ENCODE data around the gene PFDN2. TPM values are rescaled to one million over a fixed set of nuclear protein-coding genes. Genes with fewer than 3 reads are reported as not detected.

Gene PFDN2
- total RNA-seq, 1 donor from 2014 or later, result 90.0 TPM

DNA sequence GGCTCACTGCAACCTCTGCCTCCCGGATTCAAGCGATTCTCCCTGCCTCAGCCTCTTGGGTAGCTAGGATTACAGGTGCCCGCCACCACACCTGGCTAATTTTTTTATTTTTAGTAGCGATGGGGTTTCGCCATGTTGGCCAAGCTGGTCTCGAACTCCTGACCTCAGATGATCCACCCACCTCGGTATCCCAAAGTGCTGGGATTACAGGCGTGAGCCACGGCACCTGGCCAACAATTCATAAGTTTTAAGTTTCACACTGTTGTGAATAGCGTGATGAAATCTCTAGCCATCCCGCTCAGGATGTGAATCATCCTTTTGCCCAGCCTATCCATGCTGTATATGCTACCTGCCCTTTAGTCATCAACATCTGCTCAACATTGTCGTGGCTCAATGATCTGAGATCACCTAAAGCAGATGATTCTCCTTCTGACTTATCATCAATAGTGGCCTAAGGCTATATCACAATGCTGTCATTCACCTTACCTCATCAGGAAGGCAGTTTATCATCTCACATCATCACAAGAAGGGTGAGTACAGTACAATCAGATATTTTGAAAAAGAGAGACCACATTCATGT is 2.6 kb downstream of the PFDN2 start:
- TF ChIP-seq, protein P1, sequence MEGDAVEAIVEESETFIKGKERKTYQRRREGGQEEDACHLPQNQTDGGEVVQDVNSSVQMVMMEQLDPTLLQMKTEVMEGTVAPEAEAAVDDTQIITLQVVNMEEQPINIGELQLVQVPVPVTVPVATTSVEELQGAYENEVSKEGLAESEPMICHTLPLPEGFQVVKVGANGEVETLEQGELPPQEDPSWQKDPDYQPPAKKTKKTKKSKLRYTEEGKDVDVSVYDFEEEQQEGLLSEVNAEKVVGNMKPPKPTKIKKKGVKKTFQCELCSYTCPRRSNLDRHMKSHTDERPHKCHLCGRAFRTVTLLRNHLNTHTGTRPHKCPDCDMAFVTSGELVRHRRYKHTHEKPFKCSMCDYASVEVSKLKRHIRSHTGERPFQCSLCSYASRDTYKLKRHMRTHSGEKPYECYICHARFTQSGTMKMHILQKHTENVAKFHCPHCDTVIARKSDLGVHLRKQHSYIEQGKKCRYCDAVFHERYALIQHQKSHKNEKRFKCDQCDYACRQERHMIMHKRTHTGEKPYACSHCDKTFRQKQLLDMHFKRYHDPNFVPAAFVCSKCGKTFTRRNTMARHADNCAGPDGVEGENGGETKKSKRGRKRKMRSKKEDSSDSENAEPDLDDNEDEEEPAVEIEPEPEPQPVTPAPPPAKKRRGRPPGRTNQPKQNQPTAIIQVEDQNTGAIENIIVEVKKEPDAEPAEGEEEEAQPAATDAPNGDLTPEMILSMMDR (conservative IDR thresholded peaks at IDR 0.05), result no peak
- H3K9me3 Mint-ChIP-seq, result no peaks in the 10 kb centered on the region
- peaks cover 4% of the 10 kb centered on the region for H3K36me3 Mint-ChIP-seq (ENCODE audit: low read depth)
- DNase-seq (ENCODE audit: low read depth, low spot score), result no peak
- H3K4me3 Mint-ChIP-seq, result peak overlapping the region; percentile 98
- H3K4me1 Mint-ChIP-seq, result peaks cover 37% of the 10 kb centered on the region
- no peaks in the 10 kb centered on the region for H3K27me3 Mint-ChIP-seq (ENCODE audit: low read depth)
- H3K27ac Mint-ChIP-seq (ENCODE audit: unreplicated experiment), result no peak overlapping the region

DNA sequence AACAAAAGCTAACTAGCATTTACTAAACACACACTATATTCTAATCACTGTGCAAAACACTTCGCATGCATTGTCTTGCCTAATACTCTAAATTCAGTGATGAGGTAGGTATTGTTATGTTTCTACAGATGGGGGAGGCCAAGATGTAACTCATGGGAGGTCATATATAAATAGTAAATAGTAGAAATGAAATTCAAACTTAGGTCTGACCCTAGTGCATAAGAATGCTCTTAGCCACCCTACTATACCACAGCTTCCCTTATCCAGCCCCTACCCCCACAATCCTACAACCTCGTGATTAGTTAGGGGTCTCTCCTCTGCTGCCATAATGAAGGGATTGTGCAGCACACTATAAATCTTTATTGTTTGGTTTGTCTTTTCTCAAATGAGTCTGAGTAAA is 3.3 kb downstream of the PFDN2 start:
- no peak for DNase-seq (ENCODE audit: low read depth, low spot score)
- Mint-ChIP-seq H3K4me3 (no peak overlapping the region), H3K27me3 (ENCODE audit: low read depth) (no peaks in the 10 kb centered on the region), H3K27ac (ENCODE audit: unreplicated experiment) (no peak overlapping the region), H3K9me3 (no peaks in the 10 kb centered on the region), H3K4me1 (peaks cover 33% of the 10 kb centered on the region), H3K36me3 (ENCODE audit: low read depth) (peaks cover 1% of the 10 kb centered on the region)
- TF ChIP-seq, protein P1 (conservative IDR thresholded peaks at IDR 0.05), result no peak

- no peak overlapping the region for H3K27ac Mint-ChIP-seq (ENCODE audit: unreplicated experiment)
- H3K4me1 Mint-ChIP-seq, result peaks cover 26% of the 10 kb centered on the region
- DNase-seq (ENCODE audit: low read depth, low spot score), result no peak
- TF ChIP-seq, protein P1 (conservative IDR thresholded peaks at IDR 0.05), result no peak
- no peaks in the 10 kb centered on the region for H3K36me3 Mint-ChIP-seq (ENCODE audit: low read depth)
- peak overlapping the region; percentile 29 for H3K4me3 Mint-ChIP-seq
- no peaks in the 10 kb centered on the region for H3K9me3 Mint-ChIP-seq
- no peaks in the 10 kb centered on the region for H3K27me3 Mint-ChIP-seq (ENCODE audit: low read depth)
Observed at GRCh38 chr1:161113915-161114314, 3.9 kb downstream of the PFDN2 start.

DNA sequence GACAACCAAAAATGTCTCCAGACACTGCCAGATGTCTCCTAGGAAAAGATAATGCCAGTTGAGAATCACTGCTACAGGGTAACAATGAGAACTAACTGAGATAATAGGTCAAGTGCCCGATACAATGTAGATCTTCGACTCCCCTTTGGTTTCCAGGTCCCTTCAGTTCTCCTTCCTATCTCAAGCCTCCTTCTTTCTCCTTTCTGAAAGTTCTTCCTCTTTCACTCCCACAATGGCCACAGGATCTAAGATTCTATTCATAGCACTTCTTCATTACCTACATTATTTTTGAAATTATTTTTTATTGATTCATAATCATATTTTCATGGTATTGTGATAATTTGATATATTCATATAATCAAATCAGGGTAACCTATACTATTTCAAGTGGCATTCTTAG is 6.3 kb downstream of the PFDN2 start:
- H3K4me3 Mint-ChIP-seq, result no peak overlapping the region
- no peaks in the 10 kb centered on the region for H3K9me3 Mint-ChIP-seq
- H3K36me3 Mint-ChIP-seq (ENCODE audit: low read depth), result no peaks in the 10 kb centered on the region
- H3K4me1 Mint-ChIP-seq, result peaks cover 10% of the 10 kb centered on the region
- TF ChIP-seq, protein P1 (conservative IDR thresholded peaks at IDR 0.05), result no peak
- no peaks in the 10 kb centered on the region for H3K27me3 Mint-ChIP-seq (ENCODE audit: low read depth)
- no peak overlapping the region for H3K27ac Mint-ChIP-seq (ENCODE audit: unreplicated experiment)
- DNase-seq (ENCODE audit: low read depth, low spot score), result no peak

DNA sequence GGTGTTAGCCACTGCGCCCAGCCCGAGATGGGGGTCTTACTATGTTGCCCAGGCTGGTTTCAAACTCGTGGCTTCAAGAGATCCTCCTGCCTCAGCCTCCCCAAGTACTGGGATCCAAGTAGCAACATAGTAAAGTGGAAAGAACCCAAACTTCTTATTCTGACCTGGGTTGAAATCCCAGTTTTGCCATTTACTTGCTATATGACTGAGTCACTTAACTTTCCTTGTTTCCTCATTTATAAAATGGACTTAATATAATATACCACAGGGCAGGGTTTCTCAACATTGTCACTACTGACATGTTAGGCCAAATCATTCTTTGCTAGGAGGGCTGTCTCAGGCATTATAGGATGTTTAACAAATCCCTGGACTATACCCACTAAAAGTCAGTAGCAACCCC is 6.7 kb downstream of the PFDN2 start:
- DNase-seq (ENCODE audit: low read depth, low spot score), result no peak
- Mint-ChIP-seq H3K27ac (ENCODE audit: unreplicated experiment) (no peak overlapping the region), H3K36me3 (ENCODE audit: low read depth) (no peaks in the 10 kb centered on the region), H3K4me3 (no peak overlapping the region), H3K9me3 (no peaks in the 10 kb centered on the region), H3K27me3 (ENCODE audit: low read depth) (no peaks in the 10 kb centered on the region), H3K4me1 (peaks cover 6% of the 10 kb centered on the region)
- TF ChIP-seq, protein P1 (conservative IDR thresholded peaks at IDR 0.05), result no peak

Measured in neural crest cell (in vitro differentiated cells).